ENCODE measurements around the gene FOXN3.

FOXN3 gene

DNA sequence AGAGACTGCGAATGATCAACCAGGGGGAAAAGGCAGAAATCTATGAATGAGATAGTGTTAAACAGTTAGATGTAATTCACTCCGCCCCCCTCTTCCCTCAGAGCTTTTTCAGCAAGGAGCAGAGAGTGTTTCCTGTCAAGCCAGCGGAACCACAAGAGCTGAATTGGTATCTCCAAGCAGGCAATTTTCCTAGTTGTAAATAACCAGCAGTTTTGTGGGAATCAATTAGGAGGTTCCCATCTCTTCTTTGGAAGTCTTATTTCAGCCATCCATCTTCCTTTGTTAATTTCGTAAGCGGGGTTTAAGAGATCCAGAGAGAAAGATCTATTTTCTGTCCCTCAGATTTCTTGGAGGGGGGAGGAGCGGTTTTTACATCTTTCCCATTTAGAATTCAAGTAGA is 178.0 kb downstream of the FOXN3 start:
- no peak overlapping the region for H3K4me2 ChIP-seq (ENCODE audit: low read depth, low read length, poor library complexity, severe bottlenecking)
- H3F3A ChIP-seq (ENCODE audit: low read depth) = no peaks in the 10 kb centered on the region
- H3K4me1 ChIP-seq (ENCODE audit: insufficient read depth, low read length, poor library complexity, severe bottlenecking) = peaks cover 7% of the 10 kb centered on the region
- H3K9me3 ChIP-seq (ENCODE audit: insufficient read depth, low read depth, low read length) = no peaks in the 10 kb centered on the region; the same call in 1 of the 2 replicates
- no peaks in the 10 kb centered on the region for H3K27me3 ChIP-seq (ENCODE audit: insufficient read depth, low read length, poor library complexity, severe bottlenecking)
- H3K9ac ChIP-seq (ENCODE audit: low read depth, low read length, poor library complexity, severe bottlenecking) = no peak overlapping the region
- no peak overlapping the region for H3K4me3 ChIP-seq (ENCODE audit: low read length, poor library complexity, severe bottlenecking)
- TF ChIP-seq, protein P1, sequence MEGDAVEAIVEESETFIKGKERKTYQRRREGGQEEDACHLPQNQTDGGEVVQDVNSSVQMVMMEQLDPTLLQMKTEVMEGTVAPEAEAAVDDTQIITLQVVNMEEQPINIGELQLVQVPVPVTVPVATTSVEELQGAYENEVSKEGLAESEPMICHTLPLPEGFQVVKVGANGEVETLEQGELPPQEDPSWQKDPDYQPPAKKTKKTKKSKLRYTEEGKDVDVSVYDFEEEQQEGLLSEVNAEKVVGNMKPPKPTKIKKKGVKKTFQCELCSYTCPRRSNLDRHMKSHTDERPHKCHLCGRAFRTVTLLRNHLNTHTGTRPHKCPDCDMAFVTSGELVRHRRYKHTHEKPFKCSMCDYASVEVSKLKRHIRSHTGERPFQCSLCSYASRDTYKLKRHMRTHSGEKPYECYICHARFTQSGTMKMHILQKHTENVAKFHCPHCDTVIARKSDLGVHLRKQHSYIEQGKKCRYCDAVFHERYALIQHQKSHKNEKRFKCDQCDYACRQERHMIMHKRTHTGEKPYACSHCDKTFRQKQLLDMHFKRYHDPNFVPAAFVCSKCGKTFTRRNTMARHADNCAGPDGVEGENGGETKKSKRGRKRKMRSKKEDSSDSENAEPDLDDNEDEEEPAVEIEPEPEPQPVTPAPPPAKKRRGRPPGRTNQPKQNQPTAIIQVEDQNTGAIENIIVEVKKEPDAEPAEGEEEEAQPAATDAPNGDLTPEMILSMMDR (conservative IDR thresholded peaks at IDR 0.05; ENCODE audit: low read length) = no peak
- no peak for TF ChIP-seq EZH2phosphoT487 (IDR thresholded peaks at IDR 0.05; ENCODE audit: borderline replicate concordance)
- no peaks in the 10 kb centered on the region for H3K9me2 ChIP-seq (replicated peaks; ENCODE audit: low read depth, low read length)
- H2AFZ ChIP-seq (ENCODE audit: low read length) = no peak overlapping the region
- peaks cover 53% of the 10 kb centered on the region for H4K20me1 ChIP-seq (ENCODE audit: insufficient read depth, low read length, poor library complexity, severe bottlenecking)
- peaks cover 6% of the 10 kb centered on the region; the same call in 1 of the 2 replicates for H3K36me3 ChIP-seq (ENCODE audit: insufficient read depth, low read length)
- peaks cover 94% of the 10 kb centered on the region for H3K79me2 ChIP-seq (ENCODE audit: insufficient read depth, low read length)

DNA sequence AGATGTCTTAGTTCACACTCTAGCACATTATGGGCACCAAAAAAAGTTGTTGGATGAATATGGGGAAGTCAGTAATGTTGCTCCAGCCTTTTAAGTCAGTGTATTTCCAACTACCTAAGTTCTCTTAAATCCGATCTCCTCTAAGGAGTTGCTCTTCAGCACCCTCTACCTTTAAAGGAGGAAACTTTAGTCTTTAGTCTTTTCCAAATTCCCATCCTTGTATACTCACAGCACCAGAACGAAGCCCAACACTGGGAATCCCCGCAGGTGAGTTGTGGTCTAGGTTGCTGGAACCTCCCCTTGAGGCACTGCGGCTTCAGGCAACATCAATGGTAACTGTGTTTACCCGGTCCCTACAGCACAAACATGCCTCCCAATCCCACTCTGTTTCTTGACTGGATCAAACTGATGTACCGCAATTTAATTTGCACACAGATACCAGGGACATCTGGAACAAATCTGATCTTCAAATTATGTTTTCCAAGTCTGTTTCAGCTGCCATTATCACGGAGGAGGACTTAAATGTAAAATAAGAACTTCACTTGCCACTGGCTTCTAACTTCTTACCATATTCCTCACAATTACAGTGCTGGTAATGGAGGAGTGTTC is 179.0 kb downstream of the FOXN3 start:
- H3K79me2 ChIP-seq (ENCODE audit: insufficient read depth, low read length) = peaks cover 94% of the 10 kb centered on the region
- H3K36me3 ChIP-seq (ENCODE audit: insufficient read depth, low read length) = peaks cover 6% of the 10 kb centered on the region; the same call in 1 of the 2 replicates
- H3K27me3 ChIP-seq (ENCODE audit: insufficient read depth, low read length, poor library complexity, severe bottlenecking) = no peaks in the 10 kb centered on the region
- peaks cover 7% of the 10 kb centered on the region for H3K4me1 ChIP-seq (ENCODE audit: insufficient read depth, low read length, poor library complexity, severe bottlenecking)
- no peak overlapping the region for H3K9ac ChIP-seq (ENCODE audit: low read depth, low read length, poor library complexity, severe bottlenecking)
- H4K20me1 ChIP-seq (ENCODE audit: insufficient read depth, low read length, poor library complexity, severe bottlenecking) = peaks cover 43% of the 10 kb centered on the region
- TF ChIP-seq EZH2phosphoT487 (IDR thresholded peaks at IDR 0.05; ENCODE audit: borderline replicate concordance) = no peak
- TF ChIP-seq, protein P1 (conservative IDR thresholded peaks at IDR 0.05; ENCODE audit: low read length) = peak; percentile 39
- no peaks in the 10 kb centered on the region for H3F3A ChIP-seq (ENCODE audit: low read depth)
- no peaks in the 10 kb centered on the region for H3K9me2 ChIP-seq (replicated peaks; ENCODE audit: low read depth, low read length)
- H3K9me3 ChIP-seq (ENCODE audit: insufficient read depth, low read depth, low read length) = no peaks in the 10 kb centered on the region; the same call in 1 of the 2 replicates
- H2AFZ ChIP-seq (ENCODE audit: low read length) = no peak overlapping the region
- no peak overlapping the region for H3K4me3 ChIP-seq (ENCODE audit: low read length, poor library complexity, severe bottlenecking)
- H3K4me2 ChIP-seq (ENCODE audit: low read depth, low read length, poor library complexity, severe bottlenecking) = no peak overlapping the region

DNA sequence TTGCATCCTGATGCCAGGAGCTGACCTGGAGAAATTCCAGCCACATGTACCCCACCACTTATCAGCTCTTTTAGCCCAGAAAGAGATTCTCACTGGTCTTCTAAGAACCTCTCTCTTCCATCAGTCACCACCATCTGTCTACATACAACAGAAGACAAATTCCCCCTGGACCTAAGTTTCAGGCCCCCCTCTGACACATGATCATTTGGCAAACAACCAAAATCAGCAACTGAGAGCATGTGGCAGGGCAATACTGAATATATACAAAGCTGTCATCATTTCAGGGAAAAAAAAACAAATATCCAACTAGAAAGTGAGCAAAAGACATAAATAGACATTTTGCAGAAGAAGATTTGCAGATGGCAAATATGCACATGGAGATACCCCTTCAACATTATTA is 180.2 kb downstream of the FOXN3 start:
- Histone ChIP-seq H4K20me1 (ENCODE audit: insufficient read depth, low read length, poor library complexity, severe bottlenecking) (peaks cover 31% of the 10 kb centered on the region), H3K9me2 (replicated peaks; ENCODE audit: low read depth, low read length) (no peaks in the 10 kb centered on the region), H3K9ac (ENCODE audit: low read depth, low read length, poor library complexity, severe bottlenecking) (no peak overlapping the region), H3K9me3 (ENCODE audit: insufficient read depth, low read depth, low read length) (no peaks in the 10 kb centered on the region; the same call in 1 of the 2 replicates), H3K36me3 (ENCODE audit: insufficient read depth, low read length) (peaks cover 15% of the 10 kb centered on the region; the same call in 1 of the 2 replicates), H3K4me2 (ENCODE audit: low read depth, low read length, poor library complexity, severe bottlenecking) (no peak overlapping the region), H3K79me2 (ENCODE audit: insufficient read depth, low read length) (peaks cover 95% of the 10 kb centered on the region), H2AFZ (ENCODE audit: low read length) (no peak overlapping the region), H3K4me3 (ENCODE audit: low read length, poor library complexity, severe bottlenecking) (no peak overlapping the region), H3F3A (ENCODE audit: low read depth) (no peaks in the 10 kb centered on the region), H3K4me1 (ENCODE audit: insufficient read depth, low read length, poor library complexity, severe bottlenecking) (peaks cover 7% of the 10 kb centered on the region), H3K27me3 (ENCODE audit: insufficient read depth, low read length, poor library complexity, severe bottlenecking) (no peaks in the 10 kb centered on the region)
- TF ChIP-seq, protein P1 (conservative IDR thresholded peaks at IDR 0.05; ENCODE audit: low read length) = no peak
